K562 (cell line): ENCODE data around the gene FOXF2. TPM values are rescaled to one million over a fixed set of nuclear protein-coding genes. Genes with fewer than 3 reads are reported as not detected.

Experiments used
- ATAC-seq: fragments of 200-7000 bp; cut with Tn5 transposase; 3 replicates; pipeline ENCODE4 v1.9.1; 2020; ENCODE audit warnings: moderate library complexity
- BruUV-seq: library from RNA; stranded (reverse); fragments of 400-500 nt; replicated peaks from 2 replicates; lab custom pipeline; 2021; lab: Mats Ljungman, UMichigan
- CTCF ChIA-PET: fragments of 300-600 bp; formaldehyde crosslinking; extraction: SDS; loops from one replicate; lab custom pipeline; 2021; ENCODE audit warnings: low intra/inter-chr PET ratio; lab: Yijun Ruan, JAX
- POLR2A ChIA-PET: fragments of 300-600, 350-650 bp; sonication (Branson Sonifier 250); formaldehyde crosslinking; extraction: SDS; loops from one replicate; lab custom pipeline; 2021; ENCODE audit warnings: antibody characterized with exemption, inconsistent platforms; lab: Yijun Ruan, JAX
- DNase-seq, 4 experiments: peaks; one replicate each; pipeline versions ENCODE4 v3.0.0 to v3.0.0-alpha.2; 2011 to 2018; ENCODE audit warnings: low spot score in 3 of 4, mixed read lengths in 3 of 4; ENCODE audit errors: extremely low read depth in 1 of 4
- FAIRE-seq: peaks from 2 replicates; lab custom pipeline; 2011; peaks lifted over from hg19 to GRCh38; lab: Jason Lieb, UNC
- H2AFZ ChIP-seq: 2 replicates; pipeline ENCODE4 v1.6.0; 2011; ENCODE audit warnings: low read depth, low read length, control low read depth, inconsistent platforms
- H3K27ac ChIP-seq: fragments of 200-600 bp; 3 replicates; pipeline ENCODE4 v1.8.0; 2011; ENCODE audit warnings: low read depth, mild to moderate bottlenecking, control low read depth, inconsistent platforms, low read length, moderate library complexity, mixed read lengths; ENCODE audit errors: extremely low read depth
- H3K27me3 ChIP-seq, 2 experiments: fragments of 300-600 bp in 1 of 2; 2 replicates in 1 of 2; 3 replicates in 1 of 2; pipeline versions ENCODE4 v1.6.0 to v1.8.0; 2011; ENCODE audit warnings: inconsistent platforms in 2 of 2, low read length in 2 of 2, mild to moderate bottlenecking in 1 of 2, mixed read lengths in 1 of 2, moderate library complexity in 1 of 2; ENCODE audit not compliant: control insufficient read depth in 2 of 2, insufficient read depth in 2 of 2
- H3K36me3 ChIP-seq: fragments of 300-600 bp; 3 replicates; pipeline ENCODE4 v1.8.0; 2011; ENCODE audit warnings: mild to moderate bottlenecking, low read length, inconsistent platforms; ENCODE audit not compliant: control insufficient read depth, insufficient read depth
- H3K4me1 ChIP-seq, 2 experiments: fragments of 200-600 bp in 1 of 2; replicated peaks in 1 of 2; 2 replicates in 1 of 2; 3 replicates in 1 of 2; pipeline versions ENCODE4 v1.5.1 to v1.8.0; 2011; ENCODE audit warnings: inconsistent platforms in 2 of 2, low read length in 2 of 2, mild to moderate bottlenecking in 1 of 2, mixed read lengths in 1 of 2, moderate library complexity in 1 of 2; ENCODE audit not compliant: control insufficient read depth in 2 of 2, insufficient read depth in 2 of 2
- H3K4me2 ChIP-seq: 2 replicates; pipeline ENCODE4 v1.6.1; 2011; ENCODE audit warnings: low read length, control low read depth, inconsistent platforms, mixed read lengths; ENCODE audit not compliant: insufficient read depth
- H3K4me3 ChIP-seq: fragments of 200-600 bp; sonication (generic), shearing (Covaris generic); 2 replicates; pipeline ENCODE4 v1.5.1; 2016; ENCODE audit warnings: control low read depth, inconsistent platforms
- H3K79me2 ChIP-seq: fragments of 200-600 bp; 3 replicates; pipeline ENCODE4 v1.8.0; 2011; ENCODE audit warnings: low read length, inconsistent platforms; ENCODE audit not compliant: control insufficient read depth, insufficient read depth
- H3K9ac ChIP-seq, 2 experiments: 2 replicates each; pipeline versions ENCODE4 v1.6.0 to v1.6.1; 2011; ENCODE audit warnings: low read depth in 2 of 2, low read length in 2 of 2, control low read depth in 1 of 2, inconsistent platforms in 1 of 2, mild to moderate bottlenecking in 1 of 2, mixed read lengths in 1 of 2; ENCODE audit not compliant: insufficient read depth in 1 of 2
- H3K9me1 ChIP-seq: one replicate; pipeline ENCODE4 v1.6.0; 2011; ENCODE audit warnings: inconsistent platforms, mild to moderate bottlenecking, low read length, moderate library complexity; ENCODE audit not compliant: control insufficient read depth, insufficient read depth
- H3K9me3 ChIP-seq: replicated peaks from 2 replicates; pipeline ENCODE4 v1.5.1; 2011; ENCODE audit warnings: low read depth, low read length, inconsistent platforms; ENCODE audit not compliant: control insufficient read depth, insufficient read depth
- H4K20me1 ChIP-seq: replicated peaks from 2 replicates; pipeline ENCODE4 v1.6.1; 2011; ENCODE audit warnings: low read length, inconsistent platforms, mixed read lengths; ENCODE audit not compliant: control insufficient read depth, insufficient read depth
- ATF4 ChIP-seq: fragments of 450-650 bp; formaldehyde crosslinking; IDR thresholded peaks from 2 replicates; pipeline ENCODE4 v1.4.0; 2022; ENCODE audit warnings: mild to moderate bottlenecking, moderate library complexity
- ELF1 ChIP-seq: fragments of 200-800 bp; sonication (Bioruptor generic); IDR thresholded peaks from 2 replicates; pipeline ENCODE4 v1.6.1; 2016; ENCODE audit warnings: missing genetic modification characterization, missing compliant biosample characterization
- POLR2A ChIP-seq: fragments of 450-650 bp; conservative IDR thresholded peaks from 2 replicates; pipeline ENCODE4 v1.6.1; 2016
- PRMT5 ChIP-seq: sonication (generic); formaldehyde crosslinking; IDR thresholded peaks from 2 replicates; pipeline ENCODE4 v1.5.0; 2020; ENCODE audit warnings: missing genetic modification reagents
- PTRF ChIP-seq: fragments of 450-650 bp; IDR thresholded peaks from 2 replicates; pipeline ENCODE4 v1.6.1; 2016; ENCODE audit warnings: mild to moderate bottlenecking, missing genetic modification characterization, missing compliant biosample characterization
- RFX7 ChIP-seq: fragments of 250-450 bp; sonication (Bioruptor Pico); IDR thresholded peaks from 2 replicates; pipeline ENCODE4 v1.5.1; 2021; ENCODE audit warnings: mild to moderate bottlenecking
- TARDBP ChIP-seq: fragments of 450-650 bp; IDR thresholded peaks from 2 replicates; pipeline ENCODE4 v1.6.1; 2016
- XRCC3 ChIP-seq: fragments of 450-650 bp; IDR thresholded peaks from 2 replicates; pipeline ENCODE4 v1.6.1; 2017; ENCODE audit warnings: mild to moderate bottlenecking, moderate library complexity
- ZNF143 ChIP-seq: sonication (generic); formaldehyde crosslinking; IDR thresholded peaks from 2 replicates; pipeline ENCODE4 v1.9.0; 2022; ENCODE audit warnings: mild to moderate bottlenecking, missing genetic modification reagents
- ZNF561 ChIP-seq: fragments of 450-650 bp; formaldehyde crosslinking; conservative IDR thresholded peaks from 2 replicates; pipeline ENCODE4 v1.4.0; 2020; ENCODE audit warnings: mild to moderate bottlenecking, moderate library complexity
- ZNF589 ChIP-seq: fragments of 200-800 bp; sonication (Bioruptor generic); IDR thresholded peaks from 2 replicates; pipeline ENCODE4 v1.6.1; 2016; ENCODE audit warnings: low read depth, missing genetic modification characterization, missing compliant biosample characterization
- WGBS: fragments of 100-300 bp; shearing (Covaris generic); methylation state at CpG from one replicate; pipeline ENCODE4 v1.1.6; 2016; ENCODE audit warnings: low coverage, mixed read lengths; ENCODE audit not compliant: insufficient coverage; ENCODE audit errors: missing lambda C conversion rate; 5-methylcytosine and 5-hydroxymethylcytosine counted together
- in situ Hi-C: fragments of 300-500 bp; cut with MboI; formaldehyde crosslinking; loops from 4 replicates; pipeline ENCODE4 v1.15.0; 2018; ENCODE audit warnings: inconsistent platforms, mixed read lengths
- intact Hi-C: fragments of 100-400 bp; cut with micrococcal nuclease; formaldehyde crosslinking; loops from 2 replicates; pipeline ENCODE4 v1.14.2; 2022
- polyA plus RNA-seq, 8 experiments: library from polyadenylated mRNA; depleted of rRNA in 4 of 8; stranded (reverse) in 5 of 8; unstranded in 3 of 8; fragments of >200 nt; fragmentation: Nextera tagmentation in 2 of 8; fragmentation: Illumina TruSeq in 1 of 8; extraction: Ambion mirVana in 2 of 8; extraction: Trizol in 1 of 8; gene quantifications; 2 replicates each; pipeline versions ENCODE4 v1.2.1 to v1.2.3, GENCODE V29; 2011 to 2014; ENCODE audit warnings: inconsistent platforms in 1 of 8, missing spikeins in 1 of 8
- total RNA-seq, 7 experiments: library from RNA; depleted of rRNA in 6 of 7; stranded (reverse); fragments of >200 nt in 6 of 7; fragmentation: Illumina TruSeq in 2 of 7; extraction: Trizol in 2 of 7; gene quantifications; 2 replicates each; pipeline versions ENCODE4 v1.2.1 to v1.2.3, GENCODE V29; 2011 to 2021; ENCODE audit warnings: low replicate concordance in 1 of 7
- TF ChIP-seq, protein P1 (sequence below): fragments of 250-450 bp; sonication (Bioruptor Pico); IDR thresholded peaks from 2 replicates; pipeline ENCODE4 v1.5.0; 2021

FOXF2 gene
- total and polyA plus RNA-seq, 9 of the 15 experiments (the other 6 are each of a cell fraction or from before 2014, with no cell fraction given) = not detected

GRCh38 chr6:1365686-1366085, 23.7 kb upstream of the FOXF2 start (continued):
- TF ChIP-seq ATF4 (CRISPR knock-in tag) (no peak), RFX7 (no peak), POLR2A (no peak), ZNF143 (no peak), ZNF589 (no peak), XRCC3 (no peak)
- TF ChIP-seq, protein P1, sequence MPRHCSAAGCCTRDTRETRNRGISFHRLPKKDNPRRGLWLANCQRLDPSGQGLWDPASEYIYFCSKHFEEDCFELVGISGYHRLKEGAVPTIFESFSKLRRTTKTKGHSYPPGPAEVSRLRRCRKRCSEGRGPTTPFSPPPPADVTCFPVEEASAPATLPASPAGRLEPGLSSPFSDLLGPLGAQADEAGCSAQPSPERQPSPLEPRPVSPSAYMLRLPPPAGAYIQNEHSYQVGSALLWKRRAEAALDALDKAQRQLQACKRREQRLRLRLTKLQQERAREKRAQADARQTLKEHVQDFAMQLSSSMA = no peak

GRCh38 chr6:1367771-1368170, 21.6 kb upstream of the FOXF2 start:
- Histone ChIP-seq H4K20me1 (no peaks in the 10 kb centered on the region), H3K27me3 (peaks cover 0 to 4% of the 10 kb centered on the region in 2 experiments; a peak in 2 of 5 replicates), H3K36me3 (no peaks in the 10 kb centered on the region), H3K27ac (no peak overlapping the region), H2AFZ (no peak overlapping the region), H3K4me3 (no peak overlapping the region), H3K79me2 (no peaks in the 10 kb centered on the region), H3K9ac (no peak overlapping the region), H3K9me1 (no peaks in the 10 kb centered on the region), H3K4me1 (no peaks in the 10 kb centered on the region), H3K9me3 (no peaks in the 10 kb centered on the region), H3K4me2 (no peak overlapping the region)
- ChIA-PET CTCF (no interaction called here), POLR2A (no interaction called here)
- ATAC-seq = no peak
- TF ChIP-seq TARDBP (no peak), ZNF561 (CRISPR knock-in tag) (no peak), PRMT5 (CRISPR knock-in tag) (no peak), PTRF (tag) (no peak), ELF1 (tag) (no peak)
- intact Hi-C loops (no loop called here), in situ Hi-C loops (no loop called here)
- DNase-seq = no peak
- no peak for FAIRE-seq
- WGBS = 0% methylated on average over 9 of the region's 9 CpGs
- BruUV-seq = no TSS peak
